Measurements from ENCODE around the gene CDS2.

DNA sequence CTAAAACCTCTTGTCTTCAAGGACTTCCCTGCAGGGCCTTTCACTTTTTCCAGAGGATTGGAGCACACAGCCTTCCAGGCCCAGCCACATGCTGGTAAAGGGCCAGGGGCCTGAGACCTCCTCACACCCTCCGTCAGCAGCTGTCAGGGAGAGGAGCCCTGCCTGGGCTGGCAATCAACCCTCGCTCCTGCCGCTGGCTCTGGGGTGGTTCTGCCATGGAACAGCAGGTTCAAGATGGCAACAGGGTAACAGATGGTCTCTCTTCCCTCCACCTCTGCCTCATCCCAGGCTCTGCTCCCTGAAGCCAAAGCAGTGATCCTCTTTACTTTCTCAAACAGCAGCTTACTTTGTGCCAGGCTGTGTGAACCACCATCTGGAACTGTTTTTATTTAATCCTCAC is 30.9 kb upstream of the CDS2 start:
- TF ChIP-seq, protein P1, sequence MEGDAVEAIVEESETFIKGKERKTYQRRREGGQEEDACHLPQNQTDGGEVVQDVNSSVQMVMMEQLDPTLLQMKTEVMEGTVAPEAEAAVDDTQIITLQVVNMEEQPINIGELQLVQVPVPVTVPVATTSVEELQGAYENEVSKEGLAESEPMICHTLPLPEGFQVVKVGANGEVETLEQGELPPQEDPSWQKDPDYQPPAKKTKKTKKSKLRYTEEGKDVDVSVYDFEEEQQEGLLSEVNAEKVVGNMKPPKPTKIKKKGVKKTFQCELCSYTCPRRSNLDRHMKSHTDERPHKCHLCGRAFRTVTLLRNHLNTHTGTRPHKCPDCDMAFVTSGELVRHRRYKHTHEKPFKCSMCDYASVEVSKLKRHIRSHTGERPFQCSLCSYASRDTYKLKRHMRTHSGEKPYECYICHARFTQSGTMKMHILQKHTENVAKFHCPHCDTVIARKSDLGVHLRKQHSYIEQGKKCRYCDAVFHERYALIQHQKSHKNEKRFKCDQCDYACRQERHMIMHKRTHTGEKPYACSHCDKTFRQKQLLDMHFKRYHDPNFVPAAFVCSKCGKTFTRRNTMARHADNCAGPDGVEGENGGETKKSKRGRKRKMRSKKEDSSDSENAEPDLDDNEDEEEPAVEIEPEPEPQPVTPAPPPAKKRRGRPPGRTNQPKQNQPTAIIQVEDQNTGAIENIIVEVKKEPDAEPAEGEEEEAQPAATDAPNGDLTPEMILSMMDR (IDR thresholded peaks at IDR 0.05; ENCODE audit: insufficient read depth, low read length, poor library complexity, severe bottlenecking) = no peak
- TF ChIP-seq EZH2phosphoT487 (conservative IDR thresholded peaks at IDR 0.05; ENCODE audit: low read length) = no peak
